Measurements from ENCODE around the gene EDARADD. TPM values are rescaled to one million over a fixed set of nuclear protein-coding genes. Genes with fewer than 3 reads are reported as not detected.

The EDARADD gene
- total RNA-seq, 2 experiments from 2014 or later, result 1.6 TPM

- Mint-ChIP-seq H3K4me3 (no peak overlapping the region), H3K27me3 (peaks cover 21% of the 10 kb centered on the region), H3K9me3 (no peaks in the 10 kb centered on the region), H3K27ac (no peak overlapping the region), H3K36me3 (no peaks in the 10 kb centered on the region), H3K4me1 (no peaks in the 10 kb centered on the region)
- DNase-seq, result no peak
Observed at GRCh38 chr1:236403905-236404696, 10.0 kb downstream of the EDARADD start.

GRCh38 chr1:236407059-236407458 is 13.0 kb downstream of the EDARADD start:
- no peaks in the 10 kb centered on the region for H3K4me1 Mint-ChIP-seq
- H3K27me3 Mint-ChIP-seq, result peaks cover 7% of the 10 kb centered on the region
- H3K27ac Mint-ChIP-seq, result no peak overlapping the region
- no peaks in the 10 kb centered on the region for H3K36me3 Mint-ChIP-seq
- H3K9me3 Mint-ChIP-seq, result no peaks in the 10 kb centered on the region
- no peak overlapping the region for H3K4me3 Mint-ChIP-seq
- DNase-seq, result no peak

- Mint-ChIP-seq H3K9me3 (no peaks in the 10 kb centered on the region), H3K4me1 (peaks cover 6% of the 10 kb centered on the region), H3K27ac (no peak overlapping the region), H3K27me3 (peaks cover 3% of the 10 kb centered on the region), H3K4me3 (no peak overlapping the region), H3K36me3 (no peaks in the 10 kb centered on the region)
- no peak for DNase-seq
Observed at GRCh38 chr1:236413688-236414087, 19.6 kb downstream of the EDARADD start.

GRCh38 chr1:236416165-236416564 is 22.1 kb downstream of the EDARADD start:
- H3K4me3 Mint-ChIP-seq, result peak overlapping the region; percentile 55
- H3K4me1 Mint-ChIP-seq, result peaks cover 6% of the 10 kb centered on the region
- no peaks in the 10 kb centered on the region for H3K27me3 Mint-ChIP-seq
- no peaks in the 10 kb centered on the region for H3K9me3 Mint-ChIP-seq
- H3K36me3 Mint-ChIP-seq, result no peaks in the 10 kb centered on the region
- peak overlapping the region; percentile 69 for H3K27ac Mint-ChIP-seq
- no peak for DNase-seq

- no peak overlapping the region for H3K4me3 Mint-ChIP-seq
- H3K27ac Mint-ChIP-seq, result no peak overlapping the region
- H3K27me3 Mint-ChIP-seq, result no peaks in the 10 kb centered on the region
- no peak for DNase-seq
- no peaks in the 10 kb centered on the region for H3K36me3 Mint-ChIP-seq
- peaks cover 6% of the 10 kb centered on the region for H3K4me1 Mint-ChIP-seq
- H3K9me3 Mint-ChIP-seq, result no peaks in the 10 kb centered on the region
Observed at GRCh38 chr1:236417336-236417735, 23.2 kb downstream of the EDARADD start.

- Mint-ChIP-seq H3K27ac (no peak overlapping the region), H3K4me1 (peaks cover 6% of the 10 kb centered on the region), H3K36me3 (no peaks in the 10 kb centered on the region), H3K9me3 (no peaks in the 10 kb centered on the region), H3K27me3 (no peaks in the 10 kb centered on the region), H3K4me3 (no peak overlapping the region)
- no peak for DNase-seq
Observed at GRCh38 chr1:236419502-236419901, 25.4 kb downstream of the EDARADD start.

- Mint-ChIP-seq H3K27me3 (no peaks in the 10 kb centered on the region), H3K4me3 (no peak overlapping the region), H3K4me1 (peaks cover 9% of the 10 kb centered on the region), H3K9me3 (no peaks in the 10 kb centered on the region), H3K36me3 (no peaks in the 10 kb centered on the region), H3K27ac (no peak overlapping the region)
- no peak for DNase-seq
Observed at GRCh38 chr1:236421022-236421421, 26.9 kb downstream of the EDARADD start.

GRCh38 chr1:236421850-236422516 is 27.9 kb downstream of the EDARADD start:
- Mint-ChIP-seq H3K27me3 (no peaks in the 10 kb centered on the region), H3K36me3 (no peaks in the 10 kb centered on the region), H3K4me3 (no peak overlapping the region), H3K27ac (no peak overlapping the region), H3K9me3 (no peaks in the 10 kb centered on the region), H3K4me1 (peaks cover 5% of the 10 kb centered on the region)
- no peak for DNase-seq

GRCh38 chr1:236422517-236422876 is 28.4 kb downstream of the EDARADD start:
- no peaks in the 10 kb centered on the region for H3K9me3 Mint-ChIP-seq
- H3K4me3 Mint-ChIP-seq, result no peak overlapping the region
- H3K27ac Mint-ChIP-seq, result no peak overlapping the region
- no peaks in the 10 kb centered on the region for H3K36me3 Mint-ChIP-seq
- H3K4me1 Mint-ChIP-seq, result peaks cover 5% of the 10 kb centered on the region
- no peaks in the 10 kb centered on the region for H3K27me3 Mint-ChIP-seq
- no peak for DNase-seq

- Mint-ChIP-seq H3K4me1 (peaks cover 5% of the 10 kb centered on the region), H3K27ac (no peak overlapping the region), H3K36me3 (no peaks in the 10 kb centered on the region), H3K27me3 (no peaks in the 10 kb centered on the region), H3K4me3 (no peak overlapping the region), H3K9me3 (no peaks in the 10 kb centered on the region)
- peak; percentile 22 for DNase-seq
Observed at GRCh38 chr1:236425031-236425663, 31.1 kb downstream of the EDARADD start.

- Mint-ChIP-seq H3K27ac (no peak overlapping the region), H3K4me1 (peaks cover 5% of the 10 kb centered on the region), H3K4me3 (no peak overlapping the region), H3K27me3 (no peaks in the 10 kb centered on the region), H3K9me3 (no peaks in the 10 kb centered on the region), H3K36me3 (no peaks in the 10 kb centered on the region)
- no peak for DNase-seq
Observed at GRCh38 chr1:236426215-236426614, 32.1 kb downstream of the EDARADD start.

- Mint-ChIP-seq H3K27me3 (no peaks in the 10 kb centered on the region), H3K4me1 (peaks cover 5% of the 10 kb centered on the region), H3K4me3 (no peak overlapping the region), H3K9me3 (no peaks in the 10 kb centered on the region), H3K36me3 (no peaks in the 10 kb centered on the region), H3K27ac (no peak overlapping the region)
- DNase-seq, result no peak
Observed at GRCh38 chr1:236429715-236430274, 35.7 kb downstream of the EDARADD start.

- no peaks in the 10 kb centered on the region for H3K9me3 Mint-ChIP-seq
- no peak for DNase-seq
- H3K36me3 Mint-ChIP-seq, result no peaks in the 10 kb centered on the region
- no peaks in the 10 kb centered on the region for H3K4me1 Mint-ChIP-seq
- no peaks in the 10 kb centered on the region for H3K27me3 Mint-ChIP-seq
- H3K27ac Mint-ChIP-seq, result no peak overlapping the region
- H3K4me3 Mint-ChIP-seq, result no peak overlapping the region
Observed at GRCh38 chr1:236433819-236434315, 39.8 kb downstream of the EDARADD start.

- Mint-ChIP-seq H3K27me3 (no peaks in the 10 kb centered on the region), H3K27ac (no peak overlapping the region), H3K36me3 (no peaks in the 10 kb centered on the region), H3K9me3 (no peaks in the 10 kb centered on the region), H3K4me3 (no peak overlapping the region), H3K4me1 (no peaks in the 10 kb centered on the region)
- no peak for DNase-seq
Observed at GRCh38 chr1:236438614-236439013, 44.5 kb downstream of the EDARADD start.

- no peaks in the 10 kb centered on the region for H3K27me3 Mint-ChIP-seq
- H3K27ac Mint-ChIP-seq, result no peak overlapping the region
- H3K4me1 Mint-ChIP-seq, result no peaks in the 10 kb centered on the region
- H3K4me3 Mint-ChIP-seq, result no peak overlapping the region
- H3K9me3 Mint-ChIP-seq, result peaks cover 1% of the 10 kb centered on the region
- no peaks in the 10 kb centered on the region for H3K36me3 Mint-ChIP-seq
- DNase-seq, result no peak
Observed at GRCh38 chr1:236440373-236440772, 46.3 kb downstream of the EDARADD start.

Data from activated naive CD8-positive, alpha-beta T cell treated with anti-CD3 and anti-CD28 coated beads for 36 hours (primary cell).